OCI-LY7 (cell line): ENCODE data around the gene CLDN12. TPM values are rescaled to one million over a fixed set of nuclear protein-coding genes. Genes with fewer than 3 reads are reported as not detected.

Source experiments
- BruUV-seq: library from RNA; stranded (reverse); fragments of 400-500 nt; replicated peaks from 2 replicates; lab custom pipeline; 2021; lab: Mats Ljungman, UMichigan
- CTCF ChIA-PET: fragments of 300-600 bp; sonication (Branson Sonifier 250); formaldehyde crosslinking; loops from one replicate; lab custom pipeline; 2022; ENCODE audit warnings: antibody characterized with exemption; ENCODE audit not compliant: unreplicated experiment; lab: Charles Lee
- POLR2A ChIA-PET: fragments of 300-600 bp; sonication (Branson Sonifier 250); formaldehyde crosslinking; loops from one replicate; lab custom pipeline; 2022; ENCODE audit warnings: antibody characterized with exemption; lab: Charles Lee
- DNase-seq: peaks from one replicate; pipeline ENCODE4 v3.0.0-alpha.2; 2015; ENCODE audit warnings: low spot score
- H2AFZ ChIP-seq: fragments of 200-600 bp; sonication (generic), shearing (Covaris generic); 2 replicates; pipeline ENCODE4 v1.6.1; 2014; ENCODE audit warnings: mild to moderate bottlenecking, antibody characterized with exemption, low read length, moderate library complexity
- H3K27ac ChIP-seq: fragments of 200-600 bp; sonication (generic); 2 replicates; pipeline ENCODE4 v1.5.1; 2014; ENCODE audit warnings: mixed run types, low read depth, mild to moderate bottlenecking, moderate library complexity, low read length, inconsistent platforms; ENCODE audit not compliant: poor library complexity, severe bottlenecking
- H3K36me3 ChIP-seq: fragments of 200-600 bp; sonication (generic); 2 replicates; pipeline ENCODE4 v1.6.1; 2014; ENCODE audit warnings: mild to moderate bottlenecking, antibody characterized with exemption, low read length, moderate library complexity, mixed read lengths; ENCODE audit not compliant: insufficient read depth
- H3K4me1 ChIP-seq: fragments of 200-600 bp; sonication (generic); 2 replicates; pipeline ENCODE4 v1.5.1; 2014; ENCODE audit warnings: mild to moderate bottlenecking, low read length; ENCODE audit not compliant: insufficient read depth, poor library complexity, severe bottlenecking
- H3K4me2 ChIP-seq: fragments of 200-600 bp; sonication (generic); 2 replicates; pipeline ENCODE4 v1.6.1; 2014; ENCODE audit warnings: mild to moderate bottlenecking, low read length
- H3K4me3 ChIP-seq: fragments of 200-600 bp; sonication (generic); 2 replicates; pipeline ENCODE4 v1.5.1; 2014; ENCODE audit warnings: mild to moderate bottlenecking, low read depth, low read length; ENCODE audit not compliant: poor library complexity, severe bottlenecking
- H3K79me2 ChIP-seq: fragments of 200-600 bp; sonication (generic); 2 replicates; pipeline ENCODE4 v1.6.1; 2016; ENCODE audit warnings: low read depth, mild to moderate bottlenecking, low read length, moderate library complexity, mixed read lengths; ENCODE audit not compliant: insufficient read depth
- H3K9me2 ChIP-seq: fragments of 200-600 bp; sonication (generic); 2 replicates; pipeline ENCODE4 v1.6.1; 2016; ENCODE audit warnings: mild to moderate bottlenecking, low read length, mixed read lengths; ENCODE audit not compliant: insufficient read depth
- H3K9me3 ChIP-seq: fragments of 200-600 bp; sonication (generic); 2 replicates; pipeline ENCODE4 v1.6.1; 2014; ENCODE audit warnings: mild to moderate bottlenecking, mixed run types, low read length, mixed read lengths
- H4K20me1 ChIP-seq: fragments of 200-600 bp; sonication (generic); 2 replicates; pipeline ENCODE4 v1.6.1; 2014; ENCODE audit warnings: mild to moderate bottlenecking, antibody characterized with exemption, low read length, moderate library complexity, mixed read lengths; ENCODE audit not compliant: insufficient read depth
- CTCF ChIP-seq: fragments of 200-600 bp; sonication (generic); conservative IDR thresholded peaks from 2 replicates; pipeline ENCODE4 v1.5.1; 2014; ENCODE audit warnings: mild to moderate bottlenecking, antibody characterized with exemption, low read length, moderate library complexity, mixed read lengths
- EZH2phosphoT487 ChIP-seq: fragments of 200-600 bp; sonication (generic); IDR thresholded peaks from 2 replicates; pipeline ENCODE4 v1.6.1; 2018; ENCODE audit warnings: low read depth, borderline replicate concordance, mild to moderate bottlenecking, mixed run types, antibody characterized with exemption, low read length, moderate library complexity, mixed read lengths
- intact Hi-C: fragments of 100-400 bp; cut with micrococcal nuclease; formaldehyde crosslinking; loops from one replicate; pipeline ENCODE4 v1.10.0; 2022; ENCODE audit not compliant: unreplicated experiment
- total RNA-seq, 2 experiments: library from RNA; depleted of rRNA in 1 of 2; stranded (reverse); fragments of >200 nt in 1 of 2; shearing (Covaris generic) in 1 of 2; gene quantifications; 2 replicates each; pipeline ENCODE4 v1.2.3, GENCODE V29; 2014 to 2022

The CLDN12 gene
- total RNA-seq, 2 experiments from 2014 or later, result 11.0 to 17.0 TPM

- Histone ChIP-seq H4K20me1 (no peaks in the 10 kb centered on the region), H3K36me3 (no peaks in the 10 kb centered on the region; the same call in 1 of the 2 replicates), H3K4me1 (no peaks in the 10 kb centered on the region), H3K79me2 (no peaks in the 10 kb centered on the region), H3K27ac (no peak overlapping the region), H3K4me2 (no peak overlapping the region), H2AFZ (no peak overlapping the region), H3K9me3 (no peaks in the 10 kb centered on the region), H3K9me2 (no peaks in the 10 kb centered on the region), H3K4me3 (no peak overlapping the region)
- BruUV-seq, result no TSS peak
- DNase-seq, result no peak
- intact Hi-C loops, result no loop called here
- POLR2A ChIA-PET, result interaction anchor here (0.6 kb wide), 2 partner anchors 117 to 154 kb away, joined by 3 read pairs; no protein-coding TSS in a partner anchor
- CTCF ChIA-PET, result no interaction called here
- TF ChIP-seq EZH2phosphoT487, result no peak
- no peak for TF ChIP-seq CTCF
Measured at GRCh38 chr7:90430614-90431460, 27.6 kb downstream of the CLDN12 start.

GRCh38 chr7:90432752-90433151 is 29.5 kb downstream of the CLDN12 start:
- ChIA-PET POLR2A (interaction anchor here (0.6 to 0.7 kb wide), 2 partner anchors 12 to 19 kb away, joined by 3 to 4 read pairs; no protein-coding TSS in a partner anchor), CTCF (no interaction called here)
- no peaks in the 10 kb centered on the region for H3K9me3 ChIP-seq
- H3K27ac ChIP-seq, result no peak overlapping the region
- H4K20me1 ChIP-seq, result no peaks in the 10 kb centered on the region
- no peak overlapping the region for H3K4me3 ChIP-seq
- H3K9me2 ChIP-seq, result no peaks in the 10 kb centered on the region
- H3K4me1 ChIP-seq, result no peaks in the 10 kb centered on the region
- DNase-seq, result no peak
- no TSS peak for BruUV-seq
- H3K4me2 ChIP-seq, result no peak overlapping the region
- no peak overlapping the region for H2AFZ ChIP-seq
- H3K36me3 ChIP-seq, result no peaks in the 10 kb centered on the region; the same call in 1 of the 2 replicates
- TF ChIP-seq CTCF (no peak), EZH2phosphoT487 (no peak)
- intact Hi-C loops, result no loop called here
- no peaks in the 10 kb centered on the region for H3K79me2 ChIP-seq

- Histone ChIP-seq H3K4me1 (no peaks in the 10 kb centered on the region), H2AFZ (no peak overlapping the region), H3K9me2 (no peaks in the 10 kb centered on the region), H4K20me1 (no peaks in the 10 kb centered on the region), H3K4me2 (no peak overlapping the region), H3K79me2 (no peaks in the 10 kb centered on the region), H3K4me3 (no peak overlapping the region), H3K9me3 (no peaks in the 10 kb centered on the region), H3K36me3 (no peaks in the 10 kb centered on the region), H3K27ac (no peak overlapping the region)
- ChIA-PET POLR2A (interaction anchor here (0.7 to 0.8 kb wide), 2 partner anchors 12 kb away, joined by 3 to 4 read pairs; no protein-coding TSS in a partner anchor), CTCF (no interaction called here)
- no peak for DNase-seq
- TF ChIP-seq CTCF (no peak), EZH2phosphoT487 (no peak)
- no TSS peak for BruUV-seq
- intact Hi-C loops, result no loop called here
Measured at GRCh38 chr7:90433221-90433620, 30.0 kb downstream of the CLDN12 start.
